ENCODE measurements around the gene CYTH2.

The CYTH2 gene

GRCh38 chr19:48469289-48469881, at the start of gene CYTH2:
Gene CYTH2 (plus strand): TSS chr19:48469369. CDS start chr19:48469508, 139 bp downstream.
- peak; percentile 82 for DNase-seq

- no peak for DNase-seq
These were observed 47.6 kb upstream of the CYTH2 start for GRCh38 chr19:48421548-48421947.

GRCh38 chr19:48424694-48425219, 44.4 kb upstream of the CYTH2 start:
- no peak for DNase-seq

GRCh38 chr19:48428670-48429069, 40.5 kb upstream of the CYTH2 start:
- no peak for DNase-seq

GRCh38 chr19:48433337-48433736, 35.8 kb upstream of the CYTH2 start:
- DNase-seq: no peak

- no peak for DNase-seq
These were observed 32.6 kb upstream of the CYTH2 start for GRCh38 chr19:48436586-48436985.

- DNase-seq: no peak
These were observed 27.7 kb upstream of the CYTH2 start for GRCh38 chr19:48441360-48442050.

GRCh38 chr19:48442116-48443035, 26.8 kb upstream of the CYTH2 start:
- no peak for DNase-seq

- no peak for DNase-seq
These were observed 25.9 kb upstream of the CYTH2 start for GRCh38 chr19:48443256-48443655.

GRCh38 chr19:48443731-48444128, 25.4 kb upstream of the CYTH2 start:
- no peak for DNase-seq

GRCh38 chr19:48444129-48444935, 24.8 kb upstream of the CYTH2 start:
- DNase-seq: no peak

GRCh38 chr19:48444936-48445200, 24.3 kb upstream of the CYTH2 start:
- no peak for DNase-seq

GRCh38 chr19:48445256-48445605, 23.9 kb upstream of the CYTH2 start:
- peak; percentile 89 for DNase-seq

GRCh38 chr19:48445606-48446481, 23.3 kb upstream of the CYTH2 start, which contains the start of gene GRWD1:
Gene GRWD1 (plus strand): TSS chr19:48445983. CDS start chr19:48446006, 23 bp downstream.
- DNase-seq: peak; percentile 94

GRCh38 chr19:48446579-48446978, 22.6 kb upstream of the CYTH2 start:
- no peak for DNase-seq

GRCh38 chr19:48448563-48448962, 20.6 kb upstream of the CYTH2 start:
- no peak for DNase-seq

GRCh38 chr19:48450441-48450840, 18.7 kb upstream of the CYTH2 start:
- no peak for DNase-seq

GRCh38 chr19:48450863-48451262, 18.3 kb upstream of the CYTH2 start:
- no peak for DNase-seq

GRCh38 chr19:48451624-48452023, 17.5 kb upstream of the CYTH2 start:
- DNase-seq: no peak

- no peak for DNase-seq
These were observed 16.6 kb upstream of the CYTH2 start for GRCh38 chr19:48452289-48453190.
